ENCODE results near the gene MGME1.

DNA sequence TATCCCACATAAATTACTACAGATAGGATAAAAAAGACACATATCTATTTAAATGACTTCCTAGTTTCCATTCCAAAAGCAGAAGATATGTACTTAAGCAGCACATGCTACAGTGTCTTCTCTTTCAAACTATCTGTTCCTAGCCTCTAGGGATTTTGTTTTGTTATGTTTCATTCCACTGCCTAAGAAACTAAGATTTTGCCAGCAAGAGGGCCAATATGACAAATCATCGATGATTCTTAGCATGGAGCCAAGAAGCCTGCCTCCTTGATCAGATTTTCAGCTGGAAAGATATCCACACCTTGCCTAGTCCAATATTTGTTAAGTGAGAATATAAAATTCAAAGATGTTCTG is 7.3 kb upstream of the MGME1 start:
- TF ChIP-seq, protein P1, sequence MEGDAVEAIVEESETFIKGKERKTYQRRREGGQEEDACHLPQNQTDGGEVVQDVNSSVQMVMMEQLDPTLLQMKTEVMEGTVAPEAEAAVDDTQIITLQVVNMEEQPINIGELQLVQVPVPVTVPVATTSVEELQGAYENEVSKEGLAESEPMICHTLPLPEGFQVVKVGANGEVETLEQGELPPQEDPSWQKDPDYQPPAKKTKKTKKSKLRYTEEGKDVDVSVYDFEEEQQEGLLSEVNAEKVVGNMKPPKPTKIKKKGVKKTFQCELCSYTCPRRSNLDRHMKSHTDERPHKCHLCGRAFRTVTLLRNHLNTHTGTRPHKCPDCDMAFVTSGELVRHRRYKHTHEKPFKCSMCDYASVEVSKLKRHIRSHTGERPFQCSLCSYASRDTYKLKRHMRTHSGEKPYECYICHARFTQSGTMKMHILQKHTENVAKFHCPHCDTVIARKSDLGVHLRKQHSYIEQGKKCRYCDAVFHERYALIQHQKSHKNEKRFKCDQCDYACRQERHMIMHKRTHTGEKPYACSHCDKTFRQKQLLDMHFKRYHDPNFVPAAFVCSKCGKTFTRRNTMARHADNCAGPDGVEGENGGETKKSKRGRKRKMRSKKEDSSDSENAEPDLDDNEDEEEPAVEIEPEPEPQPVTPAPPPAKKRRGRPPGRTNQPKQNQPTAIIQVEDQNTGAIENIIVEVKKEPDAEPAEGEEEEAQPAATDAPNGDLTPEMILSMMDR (IDR thresholded peaks at IDR 0.05) = no peak
- TF ChIP-seq POLR2A (IDR thresholded peaks at IDR 0.05) = no peak
